Progenitor cell of endocrine pancreas (in vitro differentiated cells): Measurements from ENCODE around the gene SEC14L1. TPM values are rescaled to one million over a fixed set of nuclear protein-coding genes. Genes with fewer than 3 reads are reported as not detected.

Experiments
- DNase-seq: peaks from one replicate; pipeline ENCODE4 v3.0.0; 2021; ENCODE audit warnings: low spot score; ENCODE audit not compliant: unreplicated experiment
- H3K27ac Mint-ChIP-seq: 2 replicates; pipeline ENCODE4 v1.8.0; 2021; ENCODE audit warnings: mild to moderate bottlenecking, moderate library complexity, mixed read lengths
- H3K27me3 Mint-ChIP-seq: 2 replicates; pipeline ENCODE4 v1.8.0; 2021; ENCODE audit warnings: mixed read lengths
- H3K36me3 Mint-ChIP-seq: 2 replicates; pipeline ENCODE4 v1.8.0; 2022; ENCODE audit warnings: mixed read lengths; ENCODE audit not compliant: insufficient read depth
- H3K4me1 Mint-ChIP-seq: 2 replicates; pipeline ENCODE4 v1.8.0; 2021; ENCODE audit warnings: low read depth, mixed read lengths
- H3K4me3 Mint-ChIP-seq: 2 replicates; pipeline ENCODE4 v1.8.0; 2021; ENCODE audit warnings: low read depth, mild to moderate bottlenecking, moderate library complexity, mixed read lengths
- H3K9me3 Mint-ChIP-seq: 2 replicates; pipeline ENCODE4 v1.8.0; 2021; ENCODE audit warnings: low read depth, mixed read lengths
- total RNA-seq: library from RNA; stranded (reverse); gene quantifications from 2 replicates; pipeline ENCODE4 v1.2.1, GENCODE V29; 2021
- TF ChIP-seq, protein P1 (sequence below): fragments of 200-600 bp; sonication (generic); IDR thresholded peaks from one replicate; pipeline ENCODE4 v1.5.0; 2021; ENCODE audit warnings: antibody characterized with exemption, mild to moderate bottlenecking; ENCODE audit not compliant: unreplicated experiment

Gene SEC14L1
- total RNA-seq, 1 donor from 2014 or later: 90.8 TPM

DNA sequence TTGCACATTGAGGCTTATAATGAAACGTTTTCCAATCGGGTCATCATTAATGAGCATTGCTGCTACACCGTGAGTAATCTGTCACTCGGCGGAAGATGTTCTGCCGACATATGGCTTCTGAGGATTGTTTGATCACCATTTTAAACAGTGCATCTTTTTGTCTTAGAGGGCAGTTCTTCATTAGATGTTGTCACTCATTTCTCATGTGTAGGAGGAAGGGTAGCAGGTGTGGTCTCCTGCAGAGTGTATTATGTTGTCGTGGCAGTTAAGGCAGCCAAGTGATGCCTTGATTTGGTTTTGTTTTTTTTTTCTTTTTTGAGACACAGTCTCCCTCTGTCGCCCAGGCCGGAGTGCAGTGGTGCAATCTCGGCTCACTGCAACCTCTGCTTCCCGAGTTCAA, 50.5 kb downstream of the SEC14L1 start:
- DNase-seq: no peak
- Mint-ChIP-seq H3K36me3 (peaks cover 24% of the 10 kb centered on the region), H3K27ac (no peak overlapping the region), H3K4me3 (no peak overlapping the region), H3K27me3 (no peaks in the 10 kb centered on the region), H3K4me1 (no peaks in the 10 kb centered on the region), H3K9me3 (no peaks in the 10 kb centered on the region)
- TF ChIP-seq, protein P1, sequence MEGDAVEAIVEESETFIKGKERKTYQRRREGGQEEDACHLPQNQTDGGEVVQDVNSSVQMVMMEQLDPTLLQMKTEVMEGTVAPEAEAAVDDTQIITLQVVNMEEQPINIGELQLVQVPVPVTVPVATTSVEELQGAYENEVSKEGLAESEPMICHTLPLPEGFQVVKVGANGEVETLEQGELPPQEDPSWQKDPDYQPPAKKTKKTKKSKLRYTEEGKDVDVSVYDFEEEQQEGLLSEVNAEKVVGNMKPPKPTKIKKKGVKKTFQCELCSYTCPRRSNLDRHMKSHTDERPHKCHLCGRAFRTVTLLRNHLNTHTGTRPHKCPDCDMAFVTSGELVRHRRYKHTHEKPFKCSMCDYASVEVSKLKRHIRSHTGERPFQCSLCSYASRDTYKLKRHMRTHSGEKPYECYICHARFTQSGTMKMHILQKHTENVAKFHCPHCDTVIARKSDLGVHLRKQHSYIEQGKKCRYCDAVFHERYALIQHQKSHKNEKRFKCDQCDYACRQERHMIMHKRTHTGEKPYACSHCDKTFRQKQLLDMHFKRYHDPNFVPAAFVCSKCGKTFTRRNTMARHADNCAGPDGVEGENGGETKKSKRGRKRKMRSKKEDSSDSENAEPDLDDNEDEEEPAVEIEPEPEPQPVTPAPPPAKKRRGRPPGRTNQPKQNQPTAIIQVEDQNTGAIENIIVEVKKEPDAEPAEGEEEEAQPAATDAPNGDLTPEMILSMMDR: no peak

- peaks cover 33% of the 10 kb centered on the region for H3K36me3 Mint-ChIP-seq
- no peaks in the 10 kb centered on the region for H3K4me1 Mint-ChIP-seq
Observed at GRCh38 chr17:77193653-77194052, 52.9 kb downstream of the SEC14L1 start.

DNA sequence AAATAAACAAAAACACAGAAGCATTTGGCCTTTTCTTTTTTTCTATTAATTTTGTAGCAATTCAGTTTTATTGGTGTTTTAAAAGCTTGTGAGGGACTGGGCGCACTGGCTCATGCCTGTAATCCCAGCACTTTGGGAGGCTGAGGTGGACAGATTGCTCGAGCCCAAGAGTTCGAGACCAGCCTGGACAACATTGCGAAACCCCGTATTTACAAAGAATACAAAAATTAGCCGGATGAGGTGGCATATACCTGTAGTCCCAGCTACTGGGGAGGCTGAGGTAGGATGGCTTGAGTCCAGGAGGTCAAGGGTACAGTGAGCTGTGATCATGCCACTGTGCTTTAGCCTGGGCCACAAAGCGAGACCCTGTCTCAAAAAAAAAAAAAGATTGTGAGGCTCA, 53.4 kb downstream of the SEC14L1 start:
- H3K36me3 Mint-ChIP-seq: peaks cover 35% of the 10 kb centered on the region
- no peaks in the 10 kb centered on the region for H3K9me3 Mint-ChIP-seq
- no peaks in the 10 kb centered on the region for H3K4me1 Mint-ChIP-seq

More at GRCh38 chr17:77193653-77194052, 52.9 kb downstream of the SEC14L1 start:
- DNase-seq: no peak
- H3K27me3 Mint-ChIP-seq: no peaks in the 10 kb centered on the region
- no peak overlapping the region for H3K27ac Mint-ChIP-seq
- H3K9me3 Mint-ChIP-seq: no peaks in the 10 kb centered on the region
- no peak overlapping the region for H3K4me3 Mint-ChIP-seq
- TF ChIP-seq, protein P1: no peak

DNA sequence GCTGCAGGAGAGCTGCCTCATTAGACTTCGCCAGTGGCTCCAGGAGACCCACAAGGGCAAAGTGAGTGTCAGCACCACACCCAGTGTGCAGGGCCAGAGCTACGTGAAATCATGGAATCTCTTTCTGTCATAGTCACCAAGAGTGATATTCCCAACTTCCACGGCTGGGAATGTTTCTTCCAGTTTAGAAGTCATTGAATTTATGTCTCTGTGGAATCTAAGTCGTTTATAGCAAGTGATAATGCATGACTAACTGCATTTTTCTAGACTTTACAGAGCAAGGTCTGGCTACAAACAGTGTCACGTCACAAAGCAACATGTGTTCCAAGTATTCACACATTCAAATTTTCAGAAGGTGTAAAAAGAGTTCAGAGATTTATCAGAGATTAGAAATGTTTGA, 55.5 kb downstream of the SEC14L1 start:
- Mint-ChIP-seq H3K36me3 (peaks cover 42% of the 10 kb centered on the region), H3K27me3 (no peaks in the 10 kb centered on the region), H3K9me3 (no peaks in the 10 kb centered on the region), H3K4me3 (no peak overlapping the region), H3K27ac (no peak overlapping the region), H3K4me1 (no peaks in the 10 kb centered on the region)
- TF ChIP-seq, protein P1: no peak
- no peak for DNase-seq

More for the DNA sequence above, 53.4 kb downstream of the SEC14L1 start:
- Mint-ChIP-seq H3K27ac (no peak overlapping the region), H3K27me3 (no peaks in the 10 kb centered on the region), H3K4me3 (no peak overlapping the region)
- no peak for DNase-seq
- TF ChIP-seq, protein P1: no peak

DNA sequence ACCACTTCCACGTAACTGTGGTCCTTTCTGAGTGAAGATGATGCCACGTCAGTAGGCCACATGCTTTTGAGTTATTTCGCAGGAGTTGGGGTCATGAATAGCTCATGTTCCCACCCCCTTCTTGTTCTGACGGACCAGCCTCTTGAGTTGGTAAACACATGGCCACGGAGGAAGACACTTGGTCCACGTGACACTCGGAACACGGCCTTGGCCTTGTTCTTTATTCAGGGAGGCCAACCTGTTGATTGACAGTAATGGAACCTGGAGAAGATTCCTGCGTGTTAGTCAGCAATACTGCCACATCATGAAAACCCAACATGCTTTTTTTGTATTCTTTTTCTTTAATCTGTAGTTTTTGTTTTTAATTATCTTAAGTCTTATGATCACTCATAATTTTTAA, 56.3 kb downstream of the SEC14L1 start:
- no peaks in the 10 kb centered on the region for H3K27me3 Mint-ChIP-seq
- no peak overlapping the region for H3K4me3 Mint-ChIP-seq
- TF ChIP-seq, protein P1: no peak
- H3K9me3 Mint-ChIP-seq: no peaks in the 10 kb centered on the region
- H3K27ac Mint-ChIP-seq: no peak overlapping the region
- no peak for DNase-seq
- no peaks in the 10 kb centered on the region for H3K4me1 Mint-ChIP-seq
- peaks cover 40% of the 10 kb centered on the region for H3K36me3 Mint-ChIP-seq
